GM18499 (cell line): Measurements from ENCODE around the gene CD84.
"Not testable (repeated sequence)": the region's sequence is repeated elsewhere in the genome, so short reads cannot be mapped to it uniquely, and the experiment has no call there.

ENCODE experiments used
- ATAC-seq: cut with Tn5 transposase; IDR thresholded peaks from one replicate; pipeline ENCODE4 v1.9.1; 2021; ENCODE audit warnings: moderate number of reproducible peaks; ENCODE audit not compliant: insufficient read depth, unreplicated experiment

The CD84 gene

GRCh38 chr1:160520582-160520981 is 58.7 kb downstream of the CD84 start:
- no peak for ATAC-seq

DNA sequence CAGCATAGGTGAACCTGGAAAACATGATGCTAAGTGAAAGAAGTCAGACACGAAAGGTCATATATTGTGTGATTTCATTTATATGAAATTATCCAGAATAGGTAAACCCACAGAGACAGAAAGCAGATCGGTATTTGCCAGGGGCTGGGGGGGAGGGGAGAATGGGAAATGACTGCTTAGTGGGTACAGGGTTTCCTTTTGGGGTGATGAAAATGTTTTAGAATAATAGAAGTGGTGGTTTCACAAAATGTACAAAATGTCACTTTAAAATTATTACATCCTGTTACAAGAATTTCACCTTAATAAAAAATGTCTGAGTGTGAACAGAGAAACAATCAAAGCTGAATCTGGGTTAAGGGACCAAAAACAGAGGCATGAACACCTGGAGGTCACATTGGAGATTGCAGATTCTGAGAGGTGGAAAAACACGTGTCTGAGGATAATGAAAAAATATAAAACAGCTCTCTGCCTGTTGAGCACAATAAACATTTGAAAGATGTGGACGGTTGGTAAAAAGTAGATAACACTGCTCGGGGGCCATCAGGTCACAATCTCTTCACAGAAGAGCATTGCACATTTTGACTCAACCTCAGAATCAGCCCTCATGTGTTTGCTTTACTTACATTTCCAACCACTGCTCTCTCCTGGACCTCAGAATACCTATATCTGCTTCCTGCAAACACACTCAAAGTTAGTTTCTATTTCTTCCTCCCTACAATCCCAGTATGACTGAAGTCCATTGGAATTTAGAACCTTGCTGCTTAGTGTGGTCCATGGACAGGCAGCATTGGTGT is 59.5 kb downstream of the CD84 start:
- no peak for ATAC-seq

DNA sequence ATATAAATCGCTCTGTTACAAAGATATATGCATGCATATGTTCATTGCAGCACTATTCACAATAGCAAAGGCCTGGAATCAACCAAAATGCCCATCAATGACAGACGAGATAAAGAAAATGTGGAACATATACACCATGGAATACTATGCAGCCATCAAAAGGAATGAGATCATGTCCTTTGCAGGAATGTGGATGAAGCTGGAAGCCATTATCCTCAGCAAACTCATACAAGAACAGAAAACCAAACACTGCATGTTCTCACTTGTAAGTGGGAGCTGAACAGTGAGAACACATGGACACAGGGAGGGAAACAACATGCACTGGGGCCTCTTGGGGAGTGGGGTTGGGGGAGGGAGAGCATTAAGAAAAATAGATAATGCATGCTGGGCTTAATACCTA is 61.8 kb downstream of the CD84 start:
- ATAC-seq = not testable (repeated sequence)

DNA sequence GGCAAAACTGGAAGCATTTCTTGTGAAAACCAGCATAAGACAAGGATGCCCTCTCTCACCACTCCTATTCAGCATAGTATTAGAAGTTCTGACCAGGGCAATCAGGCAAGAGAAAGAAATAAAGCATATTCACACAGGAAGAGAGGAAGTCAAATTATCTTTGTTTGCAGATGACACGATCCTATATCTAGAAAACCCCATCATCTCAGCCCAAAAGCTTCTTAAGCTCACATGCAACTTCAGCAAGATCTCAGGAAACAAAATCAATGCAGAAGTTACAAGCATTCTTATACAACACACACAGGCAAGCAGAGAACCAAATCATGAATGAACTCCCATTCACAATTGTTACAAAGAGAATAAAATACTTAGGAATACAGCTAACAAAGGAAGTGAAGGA is 63.4 kb downstream of the CD84 start:
- ATAC-seq = not testable (repeated sequence)

DNA sequence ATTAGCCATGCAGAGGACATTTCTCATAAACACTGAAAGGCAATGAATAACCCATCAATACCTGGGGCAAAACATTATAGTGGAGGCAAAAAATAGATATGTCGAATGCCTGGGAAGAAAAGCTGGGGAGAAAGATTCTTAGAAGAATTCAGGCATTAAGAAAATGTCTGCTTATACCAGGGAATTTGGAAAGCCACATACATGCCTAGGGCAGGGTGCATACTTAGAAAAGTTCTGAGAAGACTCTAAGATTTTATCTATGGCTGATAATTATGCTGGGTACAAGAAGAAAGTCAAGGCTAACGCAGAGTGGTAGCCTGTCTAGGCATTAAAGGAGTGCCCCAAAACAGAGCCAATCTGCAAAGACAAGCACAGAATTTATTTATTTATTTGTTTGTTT is 74.6 kb downstream of the CD84 start:
- ATAC-seq = no peak

DNA sequence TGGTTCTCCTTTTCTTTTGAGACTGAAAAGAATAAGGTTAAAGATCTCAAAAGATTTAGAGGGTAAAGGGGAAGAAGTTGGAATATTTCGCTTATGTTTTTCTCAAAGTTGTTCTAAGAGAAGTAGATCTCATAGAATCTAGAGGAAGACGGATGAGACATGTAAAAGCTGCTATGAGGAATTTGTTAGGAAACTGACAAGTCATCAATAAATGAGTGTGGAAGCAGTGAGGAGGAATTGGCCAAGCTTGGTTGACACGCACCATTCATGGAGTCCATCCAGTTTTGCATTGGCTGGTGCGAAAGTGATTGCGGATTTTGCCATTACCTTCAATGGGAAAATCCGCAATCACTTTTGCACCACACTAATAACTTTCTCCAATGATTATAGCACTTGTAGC is 76.2 kb downstream of the CD84 start:
- ATAC-seq = no peak

GRCh38 chr1:160500321-160500990 is 78.8 kb downstream of the CD84 start:
- ATAC-seq = no peak

GRCh38 chr1:160499631-160500030 is 79.7 kb downstream of the CD84 start:
- ATAC-seq = no peak

- not testable (repeated sequence) for ATAC-seq
Measured at GRCh38 chr1:160498301-160499065, 80.8 kb downstream of the CD84 start.

DNA sequence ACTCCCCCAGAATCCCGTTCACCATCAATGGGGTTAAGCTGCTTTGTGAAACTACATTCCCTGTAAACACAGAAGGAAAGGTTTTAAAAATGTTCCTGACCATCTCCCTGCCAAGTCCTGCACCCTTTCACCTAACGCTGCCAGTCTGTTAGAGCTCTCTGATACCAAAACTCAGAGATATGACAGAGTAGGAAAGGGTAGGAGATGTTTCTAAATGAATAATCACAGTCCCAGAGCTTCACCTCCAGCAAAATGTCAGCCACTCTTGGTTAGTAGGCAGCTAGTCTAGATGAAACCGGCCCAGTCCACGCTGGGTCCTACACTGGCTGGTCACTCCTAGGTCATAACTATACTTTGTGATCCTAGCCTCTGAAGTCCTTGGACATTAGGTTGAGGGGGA is 83.0 kb downstream of the CD84 start:
- ATAC-seq = no peak

DNA sequence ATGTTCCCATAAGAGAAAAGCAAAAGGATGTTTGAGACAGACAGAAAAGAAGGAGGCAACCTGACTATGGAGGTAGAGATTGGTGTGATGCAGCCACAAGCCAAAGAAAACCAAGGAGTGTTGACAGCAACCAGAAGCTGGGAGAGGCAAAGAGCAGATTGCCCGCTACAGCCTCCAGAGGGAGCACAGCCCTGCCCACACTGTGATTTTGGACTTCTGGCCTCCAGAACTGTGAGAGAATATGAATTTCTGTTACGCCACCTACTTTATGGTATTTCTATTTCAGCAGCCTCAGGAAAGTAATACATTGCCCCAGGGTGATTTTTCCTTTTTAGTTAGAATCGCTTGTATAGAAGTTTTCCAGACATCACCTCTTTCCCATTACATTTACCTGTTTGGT is 84.7 kb downstream of the CD84 start:
- no peak for ATAC-seq

- no peak for ATAC-seq
Measured at GRCh38 chr1:160492617-160493016, 86.7 kb downstream of the CD84 start.

GRCh38 chr1:160491981-160492380 is 87.3 kb downstream of the CD84 start:
- ATAC-seq = no peak
